GM12878 (cell line): ENCODE results near the gene ORC4. TPM values are rescaled to one million over a fixed set of nuclear protein-coding genes. Genes with fewer than 3 reads are reported as not detected.

Experiments
- ATAC-seq: fragments of 200-7000 bp; cut with Tn5 transposase; 3 replicates; pipeline ENCODE4 v1.9.1; 2020; ENCODE audit warnings: mild to moderate bottlenecking, moderate library complexity
- Bru-seq: library from RNA; stranded (reverse); fragments of 400-500 nt; gene quantifications from one replicate; lab custom pipeline; 2021; lab: Mats Ljungman, UMichigan
- BruChase-seq, 2 experiments: library from RNA; stranded (reverse); fragments of 400-500 nt; gene quantifications; one replicate each; lab custom pipeline; 2021; lab: Mats Ljungman, UMichigan
- BruUV-seq: library from RNA; stranded (reverse); fragments of 400-500 nt; replicated peaks from 2 replicates; lab custom pipeline; 2021; lab: Mats Ljungman, UMichigan
- CTCF ChIA-PET: fragments of 300-600 bp; sonication (Branson Sonifier 250); formaldehyde crosslinking; extraction: SDS; loops from one replicate; lab custom pipeline; 2021; ENCODE audit warnings: inconsistent platforms; lab: Yijun Ruan, JAX
- POLR2A ChIA-PET: fragments of 350-600 bp; formaldehyde crosslinking; extraction: SDS; loops from one replicate; lab custom pipeline; 2021; ENCODE audit warnings: inconsistent platforms; lab: Charles Lee
- RAD21 ChIA-PET: fragments of 300-600 bp; sonication (Branson Sonifier 250); formaldehyde crosslinking; loops from one replicate; lab custom pipeline; 2023; ENCODE audit warnings: antibody characterized with exemption; ENCODE audit not compliant: unreplicated experiment; lab: Charles Lee
- SMC1A ChIA-PET: fragments of 300-600 bp; sonication (Branson Sonifier 250); formaldehyde crosslinking; loops from one replicate; lab custom pipeline; 2023; ENCODE audit not compliant: unreplicated experiment, uncharacterized antibody; lab: Charles Lee
- DNase-seq: peaks from one replicate; pipeline ENCODE4 v3.0.0-alpha.2; 2011; ENCODE audit warnings: low read depth, low spot score
- FAIRE-seq: peaks from 3 replicates; lab custom pipeline; 2011; peaks lifted over from hg19 to GRCh38; lab: Jason Lieb, UNC
- H2AFZ ChIP-seq: 2 replicates; pipeline ENCODE4 v1.6.0; 2011; ENCODE audit warnings: low read depth, low read length, control low read depth; ENCODE audit not compliant: control insufficient read depth
- H3K27ac ChIP-seq: 2 replicates; pipeline ENCODE4 v1.5.1; 2011; ENCODE audit warnings: control low read depth; ENCODE audit not compliant: control insufficient read depth, insufficient read depth
- H3K27me3 ChIP-seq, 2 experiments: replicated peaks in 1 of 2; 2 replicates each; pipeline versions ENCODE4 v1.6.0 to v1.6.1; 2011; ENCODE audit warnings: low read length in 1 of 2; ENCODE audit not compliant: control insufficient read depth in 2 of 2, insufficient read depth in 2 of 2
- H3K36me3 ChIP-seq, 2 experiments: 2 replicates each; pipeline ENCODE4 v1.5.1; 2011; ENCODE audit warnings: low read length in 1 of 2; ENCODE audit not compliant: control insufficient read depth in 2 of 2, insufficient read depth in 2 of 2
- H3K4me1 ChIP-seq: 2 replicates; pipeline ENCODE4 v1.6.1; 2011; ENCODE audit warnings: mild to moderate bottlenecking, low read length, moderate library complexity, mixed read lengths; ENCODE audit not compliant: control insufficient read depth, insufficient read depth
- H3K4me2 ChIP-seq: 2 replicates; pipeline ENCODE4 v1.6.0; 2011; ENCODE audit warnings: control low read depth; ENCODE audit not compliant: control insufficient read depth, insufficient read depth
- H3K4me3 ChIP-seq: fragments of 200-600 bp; sonication (generic); 2 replicates; pipeline ENCODE4 v1.5.1; 2016
- H3K79me2 ChIP-seq: 2 replicates; pipeline ENCODE4 v1.6.0; 2011; ENCODE audit warnings: low read length; ENCODE audit not compliant: control insufficient read depth, insufficient read depth
- H3K9ac ChIP-seq: 2 replicates; pipeline ENCODE4 v1.8.0; 2011; ENCODE audit warnings: low read length, control low read depth, mixed read lengths; ENCODE audit not compliant: control insufficient read depth, insufficient read depth
- H3K9me3 ChIP-seq: replicated peaks from 3 replicates; pipeline ENCODE4 v1.5.1; 2011; ENCODE audit warnings: mild to moderate bottlenecking, low read length; ENCODE audit not compliant: control insufficient read depth, insufficient read depth
- H4K20me1 ChIP-seq: 2 replicates; pipeline ENCODE4 v1.6.0; 2011; ENCODE audit not compliant: control insufficient read depth, insufficient read depth
- HSF1 ChIP-seq: fragments of 150-350 bp; IDR thresholded peaks from 2 replicates; pipeline ENCODE4 v1.6.1; 2014; ENCODE audit warnings: mild to moderate bottlenecking, low read depth, low read length
- MYC ChIP-seq: IDR thresholded peaks from 2 replicates; pipeline ENCODE4 v1.6.1; 2011; ENCODE audit warnings: mild to moderate bottlenecking, low read length, moderate library complexity, inconsistent platforms; ENCODE audit not compliant: insufficient read depth, insufficient replicate concordance, insufficient read length, severe bottlenecking
- YY1 ChIP-seq: IDR thresholded peaks from 2 replicates; pipeline ENCODE4 v1.6.1; 2011; ENCODE audit warnings: low read depth, mild to moderate bottlenecking, low read length
- ZNF217 ChIP-seq: fragments of 450-650 bp; IDR thresholded peaks from 2 replicates; pipeline ENCODE4 v1.6.1; 2017; ENCODE audit warnings: antibody characterized with exemption, mild to moderate bottlenecking
- WGBS: methylation state at CpG from one replicate; pipeline ENCODE4 v1.1.6; 2016; ENCODE audit warnings: low lambda C conversion rate; ENCODE audit not compliant: insufficient replicate concordance, insufficient coverage; ENCODE audit errors: missing lambda C conversion rate; 5-methylcytosine and 5-hydroxymethylcytosine counted together
- in situ Hi-C: fragments of 300-500 bp; cut with MboI; formaldehyde crosslinking; loops from 9 replicates; pipeline ENCODE4 v1.14.3; 2018; ENCODE audit warnings: mixed read lengths
- intact Hi-C: fragments of 100-400 bp; cut with micrococcal nuclease; formaldehyde crosslinking; loops from one replicate; pipeline ENCODE4 v1.14.2; 2022; ENCODE audit not compliant: unreplicated experiment
- long read RNA-seq, 2 experiments: library from polyadenylated mRNA; unstranded; transcript quantifications; one replicate each; pipeline ENCODE4 v2.0.0, GENCODE V29; 2019 to 2020
- polyA minus RNA-seq, 3 experiments: library from RNA; depleted of rRNA, polyadenylated mRNA; stranded (reverse); fragments of >200 nt; gene quantifications; 2 replicates each; pipeline ENCODE4 v1.2.3, GENCODE V29; 2011
- polyA plus RNA-seq, 11 experiments: library from polyadenylated mRNA; depleted of rRNA in 4 of 11; unstranded in 6 of 11; stranded (reverse) in 5 of 11; fragments of >200 nt; fragmentation: Nextera tagmentation in 4 of 11; fragmentation: Illumina TruSeq in 1 of 11; extraction: Ambion mirVana in 4 of 11; extraction: Trizol in 1 of 11; gene quantifications; 1 replicate in 1 of 11; 2 replicates in 10 of 11; pipeline versions ENCODE4 v1.2.1 to v1.2.3, GENCODE V29; 2011 to 2016; ENCODE audit warnings: inconsistent platforms in 2 of 11, missing spikeins in 2 of 11, low read depth in 1 of 11
- total RNA-seq, 4 experiments: library from RNA; depleted of rRNA in 3 of 4; stranded (reverse); fragments of >200 nt in 3 of 4; fragmentation: Illumina TruSeq in 1 of 4; extraction: Trizol in 1 of 4; gene quantifications; 2 replicates each; pipeline versions ENCODE4 v1.2.1 to v1.2.3, GENCODE V29; 2013 to 2021
- TF ChIP-seq, protein P1 (sequence below): IDR thresholded peaks from 2 replicates; pipeline ENCODE4 v1.6.1; 2012; ENCODE audit warnings: improper control_type of control experiment, low read depth, low read length; ENCODE audit not compliant: insufficient replicate concordance
- TF ChIP-seq, protein P2 (sequence below): fragments of 450-650 bp; IDR thresholded peaks from 2 replicates; pipeline ENCODE4 v1.6.1; 2017; ENCODE audit warnings: mild to moderate bottlenecking

ORC4 gene
- 192 and 216 TPM in 2 replicates for total RNA-seq (2013; cell fraction: nucleolus; rRNA removed)
- total RNA-seq (2014; rRNA removed): 25.7 and 27.2 TPM in 2 replicates
- 32.9 and 35.6 TPM in 2 replicates for total RNA-seq (2014; rRNA removed; fragmentation: Illumina TruSeq; extraction: Trizol)
- 36.6 and 38.2 TPM in 2 replicates for total RNA-seq (2021)
- polyA plus RNA-seq (2011; ENCODE audit: low read depth): 6.7 TPM
- polyA plus RNA-seq (2011; rRNA removed): 55.9 and 98.2 TPM in 2 replicates
- 12.6 and 33.1 TPM in 2 replicates for polyA plus RNA-seq (2011; cell fraction: cytosol; rRNA removed)
- 32.5 and 43.1 TPM in 2 replicates for polyA plus RNA-seq (2011; cell fraction: nucleus; rRNA removed)
- polyA plus RNA-seq (2012): 17.9 and 29.9 TPM in 2 replicates
- polyA plus RNA-seq (2014; fragmentation: Illumina TruSeq; extraction: Trizol): 56.7 and 74.2 TPM in 2 replicates
- polyA plus RNA-seq (2014; fragmentation: Nextera tagmentation; extraction: Ambion mirVana): 10 to 100 TPM; 31.3 to 71.3 TPM
- 32.0 and 48.3 TPM in 2 replicates for polyA plus RNA-seq (2014; rRNA removed)
- 10 to 100 TPM; 62.3 to 65.5 TPM for polyA plus RNA-seq (2016; fragmentation: Nextera tagmentation; extraction: Ambion mirVana)
- 24.7 and 35.3 TPM in 2 replicates for polyA minus RNA-seq (2011; rRNA and poly(A)+ RNA removed)
- 16.2 and 18.5 TPM in 2 replicates for polyA minus RNA-seq (2011; cell fraction: cytosol; rRNA and poly(A)+ RNA removed)
- 45.8 and 75.0 TPM in 2 replicates for polyA minus RNA-seq (2011; cell fraction: nucleus; rRNA and poly(A)+ RNA removed)
- Bru-seq, nascent RNA: percentile 86 among the genes with signal in this experiment
- BruChase-seq, experiment 1, labeled RNA remaining after a 6-hour chase: percentile 82 among the genes with signal in this experiment
- BruChase-seq, experiment 2, labeled RNA remaining after a 2-hour chase: percentile 90 among the genes with signal in this experiment
- long read RNA-seq, experiment 1, full-length matches to known transcripts: 38 of 55 reads
- long read RNA-seq, experiment 1, partial matches to known transcripts: 3 of 55 reads
- long read RNA-seq, experiment 1, other reads (novel, unspliced or antisense): 14 of 55 reads
- long read RNA-seq, experiment 2, full-length matches to known transcripts: 265 of 362 reads
- long read RNA-seq, experiment 2, partial matches to known transcripts: 8 of 362 reads
- long read RNA-seq, experiment 2, other reads (novel, unspliced or antisense): 89 of 362 reads

- RAD21 ChIA-PET: interaction anchor here (0.6 to 7.9 kb wide), 19 partner anchors 9 to 1202 kb away, joined by 3 to 90 read pairs (median 5); no protein-coding TSS in a partner anchor
- BruUV-seq: TSS peak; percentile 76
- TF ChIP-seq, protein P1, sequence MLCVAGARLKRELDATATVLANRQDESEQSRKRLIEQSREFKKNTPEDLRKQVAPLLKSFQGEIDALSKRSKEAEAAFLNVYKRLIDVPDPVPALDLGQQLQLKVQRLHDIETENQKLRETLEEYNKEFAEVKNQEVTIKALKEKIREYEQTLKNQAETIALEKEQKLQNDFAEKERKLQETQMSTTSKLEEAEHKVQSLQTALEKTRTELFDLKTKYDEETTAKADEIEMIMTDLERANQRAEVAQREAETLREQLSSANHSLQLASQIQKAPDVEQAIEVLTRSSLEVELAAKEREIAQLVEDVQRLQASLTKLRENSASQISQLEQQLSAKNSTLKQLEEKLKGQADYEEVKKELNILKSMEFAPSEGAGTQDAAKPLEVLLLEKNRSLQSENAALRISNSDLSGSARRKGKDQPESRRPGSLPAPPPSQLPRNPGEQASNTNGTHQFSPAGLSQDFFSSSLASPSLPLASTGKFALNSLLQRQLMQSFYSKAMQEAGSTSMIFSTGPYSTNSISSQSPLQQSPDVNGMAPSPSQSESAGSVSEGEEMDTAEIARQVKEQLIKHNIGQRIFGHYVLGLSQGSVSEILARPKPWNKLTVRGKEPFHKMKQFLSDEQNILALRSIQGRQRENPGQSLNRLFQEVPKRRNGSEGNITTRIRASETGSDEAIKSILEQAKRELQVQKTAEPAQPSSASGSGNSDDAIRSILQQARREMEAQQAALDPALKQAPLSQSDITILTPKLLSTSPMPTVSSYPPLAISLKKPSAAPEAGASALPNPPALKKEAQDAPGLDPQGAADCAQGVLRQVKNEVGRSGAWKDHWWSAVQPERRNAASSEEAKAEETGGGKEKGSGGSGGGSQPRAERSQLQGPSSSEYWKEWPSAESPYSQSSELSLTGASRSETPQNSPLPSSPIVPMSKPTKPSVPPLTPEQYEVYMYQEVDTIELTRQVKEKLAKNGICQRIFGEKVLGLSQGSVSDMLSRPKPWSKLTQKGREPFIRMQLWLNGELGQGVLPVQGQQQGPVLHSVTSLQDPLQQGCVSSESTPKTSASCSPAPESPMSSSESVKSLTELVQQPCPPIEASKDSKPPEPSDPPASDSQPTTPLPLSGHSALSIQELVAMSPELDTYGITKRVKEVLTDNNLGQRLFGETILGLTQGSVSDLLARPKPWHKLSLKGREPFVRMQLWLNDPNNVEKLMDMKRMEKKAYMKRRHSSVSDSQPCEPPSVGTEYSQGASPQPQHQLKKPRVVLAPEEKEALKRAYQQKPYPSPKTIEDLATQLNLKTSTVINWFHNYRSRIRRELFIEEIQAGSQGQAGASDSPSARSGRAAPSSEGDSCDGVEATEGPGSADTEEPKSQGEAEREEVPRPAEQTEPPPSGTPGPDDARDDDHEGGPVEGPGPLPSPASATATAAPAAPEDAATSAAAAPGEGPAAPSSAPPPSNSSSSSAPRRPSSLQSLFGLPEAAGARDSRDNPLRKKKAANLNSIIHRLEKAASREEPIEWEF: peak; percentile 5
- TF ChIP-seq HSF1 (no peak), ZNF217 (no peak), YY1 (0 out of 2 replicates have a peak, but pooled peaks have one; percentile 29), MYC (peak; percentile 28)
- TF ChIP-seq, protein P2, sequence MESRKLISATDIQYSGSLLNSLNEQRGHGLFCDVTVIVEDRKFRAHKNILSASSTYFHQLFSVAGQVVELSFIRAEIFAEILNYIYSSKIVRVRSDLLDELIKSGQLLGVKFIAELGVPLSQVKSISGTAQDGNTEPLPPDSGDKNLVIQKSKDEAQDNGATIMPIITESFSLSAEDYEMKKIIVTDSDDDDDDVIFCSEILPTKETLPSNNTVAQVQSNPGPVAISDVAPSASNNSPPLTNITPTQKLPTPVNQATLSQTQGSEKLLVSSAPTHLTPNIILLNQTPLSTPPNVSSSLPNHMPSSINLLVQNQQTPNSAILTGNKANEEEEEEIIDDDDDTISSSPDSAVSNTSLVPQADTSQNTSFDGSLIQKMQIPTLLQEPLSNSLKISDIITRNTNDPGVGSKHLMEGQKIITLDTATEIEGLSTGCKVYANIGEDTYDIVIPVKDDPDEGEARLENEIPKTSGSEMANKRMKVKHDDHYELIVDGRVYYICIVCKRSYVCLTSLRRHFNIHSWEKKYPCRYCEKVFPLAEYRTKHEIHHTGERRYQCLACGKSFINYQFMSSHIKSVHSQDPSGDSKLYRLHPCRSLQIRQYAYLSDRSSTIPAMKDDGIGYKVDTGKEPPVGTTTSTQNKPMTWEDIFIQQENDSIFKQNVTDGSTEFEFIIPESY: no peak
Observed at GRCh38 chr2:148020111-148021058, at the start of gene ORC4. Gene ORC4, minus strand, starts transcription at chr2:148020737. Its CDS starts 44,779 bp downstream, at chr2:147975958.

More at GRCh38 chr2:148020111-148021058, at the start of gene ORC4:
- ChIA-PET POLR2A (interaction anchor here (0.5 to 4.9 kb wide), 20 partner anchors 11 to 625 kb away, joined by 3 to 57 read pairs (median 4); no protein-coding TSS in a partner anchor), CTCF (interaction anchor here (1.0 to 2.6 kb wide), 9 partner anchors 9 to 486 kb away, joined by 3 to 11 read pairs (median 6); no protein-coding TSS in a partner anchor), SMC1A (interaction anchor here (0.7 to 17.7 kb wide), 15 partner anchors 9 to 488 kb away, joined by 3 to 177 read pairs (median 5); no protein-coding TSS in a partner anchor)
- ATAC-seq (peak; percentile 81), DNase-seq (peak; percentile 99), FAIRE-seq (peak; percentile 97)
- in situ Hi-C loops: no loop called here
- H3K79me2 ChIP-seq: peaks cover 92% of the 10 kb centered on the region
- H3K27ac ChIP-seq: peak within 1 kb of the TSS; percentile 96
- H3K27me3 ChIP-seq: no peaks in the 10 kb centered on the region
- H2AFZ ChIP-seq: peak within 1 kb of the TSS; percentile 83
- peaks cover 5% of the 10 kb centered on the region; the same call in 2 of the 3 replicates for H3K9me3 ChIP-seq
- H3K4me1 ChIP-seq: no peaks in the 10 kb centered on the region
- H3K4me3 ChIP-seq: peak within 1 kb of the TSS; percentile 99
- H3K36me3 ChIP-seq: peaks cover 0 to 4% of the 10 kb centered on the region in 2 experiments; a peak in 2 of 4 replicates
- peak within 1 kb of the TSS; percentile 91 for H3K4me2 ChIP-seq
- intact Hi-C loops: loop anchor here (2.0 to 10.0 kb wide), 3 partner anchors 28 to 624 kb away; partner anchors contain the start of gene EPC2
- peak within 1 kb of the TSS; percentile 92 for H3K9ac ChIP-seq
- no peaks in the 10 kb centered on the region for H4K20me1 ChIP-seq
- under 1% methylated on average over 48 of the region's 52 CpGs for WGBS
